Activated CD4-positive, alpha-beta T cell treated with anti-CD3 and anti-CD28 coated beads, Interleukin-2, amount 50 U/mL, for 16 hours (primary cell): ENCODE data around the gene CELSR1.
"Not testable (repeated sequence)": the region's sequence is repeated elsewhere in the genome, so short reads cannot be mapped to it uniquely, and the experiment has no call there.

Source experiments
- DNase-seq: peaks from one replicate; pipeline ENCODE4 v3.0.0-alpha.2; 2020

Gene CELSR1

DNA sequence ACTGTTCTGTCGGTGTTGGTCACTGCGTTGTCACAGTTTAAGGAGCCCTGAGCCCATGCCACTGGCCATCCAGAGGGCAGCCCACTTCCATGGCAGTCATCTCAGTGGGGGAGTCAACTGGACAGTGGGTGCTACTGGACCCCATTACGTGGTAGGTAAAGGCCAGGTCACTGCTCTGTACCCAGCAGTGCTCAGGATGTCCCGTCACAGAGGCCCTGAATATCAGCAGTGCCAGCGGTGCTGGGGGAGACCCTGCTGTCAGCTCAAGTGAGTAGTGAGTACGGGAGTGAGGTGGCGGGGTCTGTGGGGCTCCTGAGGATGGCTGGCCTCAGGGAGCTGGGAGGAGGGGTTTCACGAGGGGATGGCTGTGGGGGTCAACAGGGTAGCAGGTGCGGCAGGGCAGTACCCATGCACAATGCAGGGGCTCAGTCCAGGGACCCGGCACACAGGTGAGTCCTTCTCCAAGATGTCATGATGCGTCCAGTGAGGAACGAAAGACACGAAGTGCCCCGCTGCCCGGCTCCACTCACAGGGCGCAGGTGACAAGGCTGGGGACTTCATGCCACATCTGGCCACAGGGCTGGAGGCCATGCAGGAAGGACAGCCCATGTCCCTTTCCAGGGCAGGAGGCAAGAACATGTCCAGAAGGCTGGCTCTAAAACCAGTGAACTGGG, 27.9 kb downstream of the CELSR1 start:
- DNase-seq: no peak

DNA sequence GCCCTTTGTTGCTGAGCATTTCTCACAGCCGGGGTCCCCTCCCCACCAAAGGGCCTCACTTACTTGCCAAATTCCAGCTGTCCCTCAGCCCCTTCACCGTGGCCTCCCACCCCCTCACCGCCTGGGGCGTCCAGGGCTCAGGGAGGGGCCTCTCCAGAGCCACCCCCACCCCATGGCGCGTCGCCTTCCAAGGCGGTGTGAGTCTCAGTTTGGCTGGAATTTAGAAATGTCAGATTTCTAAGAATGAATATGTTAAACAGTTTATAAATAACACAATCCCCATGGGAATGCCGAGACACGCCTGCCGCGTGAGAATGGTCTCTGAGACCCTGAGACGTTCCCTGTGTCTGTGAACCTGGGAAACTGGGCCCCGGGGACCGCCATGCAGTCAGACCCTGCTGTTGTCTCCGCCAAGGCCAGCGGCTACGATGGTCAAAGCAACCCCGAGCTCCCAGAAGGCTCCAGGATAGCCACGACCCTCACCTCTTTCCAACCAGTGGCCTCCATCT, 28.9 kb downstream of the CELSR1 start:
- no peak for DNase-seq

DNA sequence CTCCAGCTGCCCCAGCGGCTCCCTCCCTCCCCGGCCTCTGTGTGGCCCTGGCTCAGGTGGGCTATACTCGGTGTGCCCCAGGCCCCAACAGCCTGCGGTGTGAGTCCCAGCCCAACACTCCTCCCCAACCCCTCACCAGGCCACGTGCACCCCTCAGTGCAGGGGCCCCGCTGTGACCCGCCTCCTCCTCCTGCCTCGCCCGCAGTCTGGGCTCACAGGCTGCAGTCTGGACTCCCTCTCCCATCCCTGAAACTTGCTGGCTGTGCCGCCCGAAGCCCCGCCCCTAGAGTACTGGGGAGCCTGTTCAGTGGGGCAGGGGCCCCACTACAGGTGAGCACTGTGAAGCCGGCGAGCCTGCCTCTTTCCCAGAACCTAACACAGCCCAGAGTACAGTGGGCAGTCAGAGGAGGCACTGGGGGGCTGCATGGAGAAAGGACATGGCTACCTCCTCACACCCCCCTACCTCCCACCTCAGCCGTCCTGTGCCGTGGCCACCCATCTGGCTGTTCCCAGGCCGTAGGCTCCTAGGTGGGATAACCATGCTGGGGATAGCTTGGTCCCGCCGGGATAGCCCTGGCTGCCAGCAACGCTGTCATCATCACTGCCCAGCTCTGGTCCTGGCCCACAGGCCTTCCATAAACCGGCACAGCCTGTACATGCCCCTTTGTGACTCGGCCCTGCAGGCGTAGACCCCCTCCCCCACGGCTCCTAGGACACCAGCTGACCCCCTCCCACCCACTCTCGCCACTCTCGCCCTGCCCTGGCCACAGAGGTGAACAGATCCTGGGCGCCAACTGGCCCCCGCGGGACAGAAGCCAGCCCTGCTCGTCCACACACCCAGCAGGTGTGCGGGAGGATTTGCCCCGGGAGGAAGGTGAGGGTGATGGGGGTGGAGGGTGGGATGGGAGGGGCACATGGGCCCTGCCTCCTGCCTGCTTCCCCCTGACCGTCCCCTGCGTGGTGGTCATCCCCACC, 29.7 kb downstream of the CELSR1 start:
- no peak for DNase-seq

DNA sequence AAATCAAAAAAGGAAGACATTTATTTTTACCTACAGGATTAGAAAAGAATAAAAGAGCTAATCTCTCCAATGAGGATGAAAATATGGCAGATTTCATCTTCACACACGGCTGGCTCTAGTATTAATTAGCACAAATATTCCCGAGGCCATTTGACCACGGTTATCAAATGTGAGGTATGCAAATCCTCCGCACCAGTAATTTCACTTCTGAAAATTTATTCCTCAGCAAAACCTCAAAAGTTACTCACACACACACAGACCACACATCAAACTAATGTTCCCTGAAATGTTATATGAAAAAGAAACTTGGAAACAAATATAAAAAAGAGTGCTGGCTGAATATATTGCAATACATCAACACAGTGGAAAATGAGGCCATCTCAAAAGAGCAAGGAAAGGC, 32.8 kb downstream of the CELSR1 start:
- DNase-seq: no peak

DNA sequence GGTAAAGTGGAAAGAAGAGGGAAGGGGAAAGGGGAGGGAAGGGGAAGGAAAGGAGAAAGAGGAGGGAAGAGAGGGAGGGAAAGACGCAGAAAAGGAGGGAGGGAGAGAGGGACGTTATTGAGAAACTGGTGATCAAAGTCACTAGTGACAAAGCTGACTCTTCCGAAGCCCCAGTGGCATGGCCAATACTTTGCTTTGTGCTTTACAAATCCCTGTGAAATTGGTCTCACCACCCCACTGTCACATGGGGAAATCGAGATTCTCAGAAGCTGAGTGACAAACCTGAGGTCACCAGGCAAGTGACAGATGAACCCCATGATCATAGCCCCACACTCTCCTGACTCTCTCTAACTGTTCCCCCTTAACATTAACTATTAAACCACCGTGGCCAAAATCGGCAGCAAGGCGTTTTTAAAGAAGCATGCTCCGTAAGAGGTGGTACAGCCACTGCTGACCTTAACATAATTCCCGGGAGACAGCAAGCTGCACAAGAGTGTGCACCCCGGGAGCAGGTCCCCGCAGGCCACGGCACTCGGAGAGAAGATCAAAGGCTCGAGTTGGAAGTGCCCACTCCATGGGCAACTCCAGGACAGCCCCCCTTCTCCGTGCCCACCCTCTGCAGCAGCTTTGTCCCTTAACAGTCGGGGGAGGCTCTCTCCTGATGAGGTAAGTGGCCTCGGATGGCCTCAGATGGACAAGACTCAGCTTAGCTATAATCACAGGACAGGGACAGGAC, 34.8 kb downstream of the CELSR1 start:
- DNase-seq: no peak

DNA sequence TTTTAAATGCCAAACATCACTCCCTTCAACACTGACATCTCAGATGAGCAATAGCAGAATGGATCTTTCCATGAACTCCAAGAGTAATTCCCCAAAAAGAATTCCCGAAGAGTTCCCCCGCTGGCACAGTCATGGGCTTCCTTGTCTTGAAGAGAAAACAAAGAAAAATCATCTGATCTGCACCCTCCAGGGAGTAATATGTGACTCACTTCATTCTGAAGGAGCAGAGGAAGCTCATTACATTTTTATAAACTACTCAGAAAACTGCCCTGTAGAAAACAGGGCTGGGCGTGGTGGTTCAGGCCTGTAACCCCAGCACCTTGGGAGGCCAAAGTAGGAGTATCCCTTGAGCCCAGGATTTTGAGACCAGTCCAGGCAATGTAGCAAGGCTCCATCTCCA, 35.7 kb downstream of the CELSR1 start:
- DNase-seq: no peak

DNA sequence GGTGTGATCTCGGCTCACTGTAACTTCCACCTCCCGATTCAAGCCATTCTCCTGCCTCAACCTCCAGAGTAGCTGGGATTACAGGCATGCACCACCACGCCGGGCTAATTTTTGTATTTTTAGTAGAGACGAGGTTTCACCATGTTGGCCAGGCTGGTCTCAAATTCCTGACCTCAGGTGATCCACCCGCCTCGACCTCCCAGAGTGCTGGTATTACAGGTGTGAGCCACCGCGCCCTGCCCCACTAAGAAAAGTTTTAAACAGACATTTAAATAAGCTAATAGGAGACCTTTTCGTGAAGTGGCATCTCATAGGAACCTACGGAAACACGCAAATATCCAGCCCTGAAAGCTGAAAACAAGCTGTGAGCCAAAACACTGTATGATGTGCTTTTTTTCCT, 36.2 kb downstream of the CELSR1 start:
- DNase-seq: not testable (repeated sequence)

DNA sequence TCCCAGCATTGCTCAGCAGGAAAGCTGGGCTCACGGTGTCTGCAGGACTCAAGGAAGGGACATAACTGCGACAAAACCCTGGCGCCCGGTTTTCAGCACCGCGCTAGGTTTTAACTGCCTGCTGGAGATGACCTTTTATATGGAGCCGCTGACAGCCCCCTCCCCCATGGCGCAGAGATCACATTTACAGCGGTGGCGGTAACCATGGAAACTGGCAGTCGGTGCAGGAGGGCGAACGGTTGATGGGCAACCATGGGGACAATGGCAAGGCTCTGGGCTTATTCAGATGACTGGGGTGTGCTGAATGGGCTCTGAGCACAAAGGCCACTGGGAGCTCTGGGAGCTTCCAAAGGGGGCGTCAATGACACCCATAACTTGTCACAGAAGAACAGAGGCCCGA, 37.2 kb downstream of the CELSR1 start:
- no peak for DNase-seq

DNA sequence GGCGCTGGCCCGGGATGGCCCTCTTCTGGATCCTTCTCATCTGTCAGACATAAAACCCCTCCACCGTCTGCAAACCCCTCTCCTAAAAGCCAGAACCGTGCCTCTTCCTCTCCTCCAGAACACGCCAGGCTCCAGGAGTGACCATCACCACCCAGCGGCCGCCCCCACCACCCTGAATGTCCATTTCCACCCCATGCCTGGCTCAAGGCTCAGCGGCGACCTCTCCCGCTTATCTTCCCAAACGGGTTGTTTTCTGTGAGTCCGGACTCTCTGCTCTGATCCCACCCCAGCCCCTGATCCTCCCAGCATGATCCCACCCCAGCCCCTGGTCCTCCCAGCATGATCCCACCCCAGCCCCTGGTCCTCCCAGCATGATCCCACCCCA, 37.6 kb downstream of the CELSR1 start:
- no peak for DNase-seq

DNA sequence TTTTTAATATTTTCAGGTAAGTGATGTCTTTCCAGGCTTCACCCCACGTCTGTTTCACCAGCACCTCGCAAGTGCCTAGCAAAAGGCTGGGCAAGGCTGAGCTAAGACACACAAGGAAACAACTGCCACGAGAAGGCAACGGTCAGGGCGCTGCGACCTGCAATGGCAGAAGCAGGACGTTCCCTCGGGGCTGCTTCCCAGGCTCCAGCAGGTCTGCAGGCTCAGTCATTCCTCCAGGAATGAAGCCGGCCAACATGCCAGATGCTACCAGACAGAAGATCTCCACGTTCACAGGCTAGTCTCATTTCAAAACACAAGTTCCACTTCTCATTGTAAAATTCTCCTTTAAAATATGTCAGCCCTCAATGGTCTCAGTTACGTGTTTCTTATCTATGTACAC, 45.5 kb downstream of the CELSR1 start:
- no peak for DNase-seq

DNA sequence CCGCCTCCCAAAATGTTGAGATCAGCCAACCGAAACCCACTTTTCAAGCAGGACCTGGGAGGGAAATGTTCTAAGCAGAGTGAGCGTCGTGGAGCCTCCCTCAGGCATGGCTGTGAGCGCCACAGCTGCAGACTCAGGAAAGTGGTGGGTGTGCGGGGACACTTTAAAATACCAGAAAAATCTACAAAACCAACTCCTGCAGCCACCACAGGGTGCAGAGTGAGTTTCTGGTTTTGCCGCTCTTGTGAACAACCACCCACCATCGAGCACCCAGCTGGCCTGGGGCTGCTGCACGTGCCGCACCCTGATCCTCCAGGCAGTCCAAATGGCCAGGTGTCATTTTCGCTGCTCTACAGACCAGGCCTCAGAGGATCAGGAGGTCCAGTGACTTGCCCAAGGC, 46.9 kb downstream of the CELSR1 start:
- DNase-seq: no peak

DNA sequence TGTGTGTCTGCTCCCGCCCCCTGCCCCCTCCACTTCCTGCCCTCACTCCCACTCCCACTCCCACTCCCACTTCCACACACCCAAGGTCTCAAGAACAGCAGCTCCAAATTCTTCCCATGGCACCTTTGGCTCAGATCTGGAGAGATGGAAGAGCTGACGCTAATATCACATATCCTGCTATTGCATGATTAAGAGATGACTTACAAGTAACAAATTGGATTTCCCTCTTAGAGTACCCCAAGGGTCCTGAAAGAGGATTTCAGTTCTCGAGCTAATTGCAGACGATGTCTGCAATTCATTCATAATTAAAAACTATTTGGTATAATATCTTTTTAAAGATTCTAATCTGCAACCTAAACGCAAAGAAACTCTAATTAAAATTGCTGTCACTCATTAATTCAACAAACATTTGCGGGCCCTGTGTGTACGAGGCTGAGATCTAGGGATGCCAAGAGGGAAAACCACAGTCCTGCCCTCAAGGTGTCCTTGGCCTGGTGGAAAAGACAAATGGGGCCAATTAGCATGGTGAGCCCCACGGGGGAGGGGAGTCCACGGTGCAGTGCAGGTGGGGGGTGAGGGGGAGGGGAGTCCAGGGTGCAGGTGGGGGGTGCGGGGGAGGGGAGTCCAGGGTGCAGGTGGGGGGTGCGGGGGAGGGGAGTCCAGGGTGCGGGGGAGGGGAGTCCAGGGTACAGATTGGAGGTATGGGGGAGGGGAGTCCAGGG, 50.3 kb downstream of the CELSR1 start:
- DNase-seq: no peak

DNA sequence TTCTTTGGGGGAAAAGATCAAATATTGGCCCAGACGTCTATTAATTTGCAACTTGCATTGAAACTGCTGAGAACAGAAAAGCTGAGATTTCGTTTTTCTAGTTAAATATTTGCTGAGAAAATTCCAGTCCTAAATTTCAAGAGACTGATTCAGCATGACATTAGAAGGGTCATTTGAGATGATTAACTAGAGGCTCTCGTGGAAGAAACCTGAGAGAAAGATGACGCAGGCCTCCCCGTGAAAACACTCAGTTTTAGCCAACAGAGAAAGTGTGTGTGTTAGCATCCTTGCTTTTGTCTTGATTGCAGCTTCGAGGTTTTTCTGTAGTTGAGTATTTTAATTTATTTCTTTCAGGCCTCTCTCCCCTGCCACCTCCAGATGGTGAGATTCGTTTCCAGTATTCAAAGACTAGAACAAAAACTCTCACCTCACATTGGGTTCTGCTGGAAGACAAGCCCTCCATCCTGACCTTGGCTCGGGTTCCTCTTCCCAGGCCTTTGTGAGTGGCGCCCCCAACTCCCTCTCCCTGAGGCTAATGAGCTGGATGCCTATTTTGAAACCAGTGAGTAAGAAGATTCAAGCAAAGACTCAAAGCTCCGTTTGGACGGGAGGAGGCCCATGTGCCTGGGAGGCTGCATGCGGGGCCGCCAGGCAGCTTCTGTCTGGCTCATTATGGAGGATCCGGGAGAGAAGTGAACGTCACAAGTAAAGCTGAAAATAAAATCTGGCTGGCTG, 52.4 kb downstream of the CELSR1 start:
- no peak for DNase-seq

DNA sequence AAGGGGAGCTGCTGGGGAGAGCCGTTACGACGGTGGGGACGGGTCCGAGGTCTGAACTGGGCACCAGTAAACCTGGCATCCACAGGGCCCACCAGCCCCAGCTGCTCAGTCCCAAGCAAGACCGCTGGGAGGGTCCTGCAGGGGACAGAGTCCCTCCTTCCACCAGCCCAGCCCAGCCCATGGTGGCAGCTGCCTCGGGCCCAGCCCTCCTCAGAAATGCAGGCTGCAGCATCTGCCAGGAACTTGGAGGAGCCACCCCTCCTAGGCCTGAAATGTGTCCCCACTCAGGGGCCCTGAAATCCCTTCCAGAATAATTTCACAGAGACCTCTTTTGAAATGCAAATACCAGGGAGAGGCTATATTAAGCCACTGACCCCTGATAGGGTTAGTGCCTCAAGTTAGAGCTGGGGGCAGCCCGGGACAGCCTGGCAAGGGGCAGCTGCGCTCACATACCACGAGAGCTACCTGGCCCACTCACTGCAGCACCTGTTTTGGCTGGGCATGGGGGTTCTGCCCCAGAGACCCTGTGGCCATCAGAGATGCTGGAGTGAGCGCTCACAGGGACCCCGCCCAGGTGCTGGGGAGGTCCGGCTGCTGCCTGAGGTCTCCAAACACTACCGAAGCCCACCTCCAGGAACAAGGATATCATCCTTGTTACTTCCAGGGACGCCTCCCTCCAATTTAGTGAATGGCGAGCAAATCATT, 53.1 kb downstream of the CELSR1 start:
- DNase-seq: no peak

DNA sequence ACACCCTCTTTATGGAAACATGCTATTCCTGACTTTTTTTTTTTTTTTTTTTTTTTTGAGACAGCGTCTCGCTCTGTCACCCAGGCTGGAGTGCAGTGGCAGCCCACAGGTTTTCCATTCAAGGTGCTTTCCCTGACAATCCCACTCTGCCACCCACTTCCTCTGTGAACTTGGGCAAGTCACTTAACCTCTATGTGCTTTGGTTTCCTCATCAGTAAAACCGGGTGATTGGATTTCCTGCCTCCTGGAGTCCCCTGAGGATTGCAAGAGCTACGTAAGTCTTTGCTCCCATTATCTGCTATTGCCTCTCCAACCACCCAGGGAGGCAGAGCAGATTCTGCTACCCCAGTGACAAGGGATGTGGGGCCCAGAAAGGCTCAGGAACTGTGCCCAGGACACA, 54.1 kb downstream of the CELSR1 start:
- no peak for DNase-seq

DNA sequence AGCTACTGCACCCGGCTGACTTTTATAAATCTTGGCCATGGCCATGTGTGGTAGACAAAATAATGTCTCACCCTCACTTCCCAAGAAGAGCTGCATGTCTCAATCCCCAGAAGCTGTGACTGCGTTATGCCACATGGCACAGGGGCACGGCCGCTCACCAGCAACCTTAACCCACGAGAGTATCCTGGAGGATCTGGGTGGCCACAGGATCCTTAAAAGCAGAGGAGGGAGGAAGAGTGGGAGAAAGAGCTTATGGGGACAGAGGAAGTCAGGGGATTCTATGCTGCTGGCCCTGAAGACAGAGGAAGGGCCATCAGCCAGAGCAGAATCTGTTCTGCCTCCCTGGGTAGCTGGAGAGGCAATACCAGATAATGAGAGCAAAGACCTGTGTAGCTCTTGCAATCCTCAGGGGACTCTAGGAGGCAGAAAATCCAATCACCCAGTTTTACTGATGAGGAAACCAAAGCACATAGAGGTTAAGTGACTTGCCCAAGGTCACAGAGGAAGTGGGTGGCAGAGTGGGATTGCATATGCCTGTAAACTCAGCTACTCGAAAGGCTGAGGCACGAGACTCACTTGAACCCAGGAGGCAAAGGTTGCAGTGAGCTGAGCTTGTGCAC, 55.3 kb downstream of the CELSR1 start:
- no peak for DNase-seq

DNA sequence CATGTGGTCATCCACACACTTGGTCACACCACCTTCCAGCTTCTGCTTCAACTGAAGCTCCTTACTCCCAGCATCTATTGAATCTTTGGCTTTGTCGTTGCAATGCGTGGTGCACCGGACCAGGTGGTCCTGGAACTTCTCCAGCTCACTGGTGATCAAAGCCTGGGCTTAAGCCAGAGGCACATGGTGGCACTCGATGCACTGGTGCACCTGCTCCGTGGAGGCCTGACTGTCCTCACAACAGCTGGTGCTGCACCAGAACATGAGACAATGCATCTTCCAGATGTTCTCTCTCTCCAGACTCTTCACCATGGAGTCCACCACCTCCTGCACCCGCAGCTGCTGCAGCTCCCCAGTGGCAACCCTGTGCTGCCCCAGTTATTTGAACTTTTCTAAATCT, 56.0 kb downstream of the CELSR1 start:
- no peak for DNase-seq

DNA sequence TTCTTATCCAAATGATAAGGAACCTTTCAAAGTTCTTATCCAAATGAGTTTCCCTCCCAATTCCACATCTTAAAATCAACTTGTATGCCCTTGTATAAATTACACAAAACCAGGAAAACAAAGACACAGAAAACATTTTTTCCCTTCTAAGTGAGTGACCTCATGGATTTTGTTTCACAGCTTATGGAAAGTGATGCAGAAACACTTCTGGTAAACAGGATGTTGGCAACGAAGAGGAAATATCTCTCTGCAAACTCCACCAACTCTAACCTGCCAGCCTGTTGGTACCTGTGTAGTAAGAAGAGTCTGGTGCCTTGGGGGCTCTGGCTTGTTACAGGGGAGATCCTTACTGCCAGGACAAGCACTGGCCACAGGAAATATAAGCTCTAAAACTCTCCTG, 57.0 kb downstream of the CELSR1 start:
- DNase-seq: no peak

DNA sequence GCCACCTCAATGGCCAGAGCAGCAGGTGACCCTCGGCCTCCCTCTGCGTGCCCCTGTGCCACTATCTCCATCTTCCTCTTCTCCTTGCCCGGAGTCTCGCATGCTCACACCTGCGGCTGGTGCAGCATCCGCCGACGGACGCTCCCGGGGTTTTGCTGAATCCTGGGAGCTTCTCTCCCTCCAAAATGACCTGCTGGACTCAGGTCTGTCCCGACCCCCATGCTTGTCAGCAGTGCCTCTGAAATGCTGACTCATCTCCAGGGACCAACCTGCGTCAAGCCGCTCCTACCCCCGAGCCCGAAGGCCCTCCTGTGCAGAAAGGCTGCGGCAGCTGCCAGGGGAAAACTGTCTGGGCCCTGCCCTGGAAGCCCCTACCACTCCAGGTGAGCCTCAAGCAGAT, 58.4 kb downstream of the CELSR1 start:
- DNase-seq: no peak

DNA sequence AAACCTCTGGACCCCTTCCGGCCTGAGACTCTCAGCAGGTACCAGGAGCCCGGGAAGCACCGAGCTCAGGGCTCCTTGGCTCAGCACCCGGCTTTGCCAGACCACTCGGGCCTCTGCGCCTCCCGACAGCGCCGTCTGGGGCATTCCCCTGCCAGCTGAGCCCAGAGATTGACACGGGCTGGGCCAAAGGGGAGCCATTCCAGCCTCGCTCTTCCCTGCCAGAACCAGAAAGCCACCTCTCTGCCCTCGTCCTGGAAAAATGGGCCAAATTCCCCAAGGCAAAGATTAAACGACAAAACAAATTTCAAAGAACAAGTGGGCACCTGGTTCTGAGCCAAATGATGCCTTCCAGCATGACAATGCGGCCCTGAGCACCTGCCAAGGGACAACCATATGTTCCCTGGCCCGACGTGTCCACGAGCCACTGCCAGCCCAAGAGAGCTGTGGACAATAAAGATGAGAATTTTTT, 59.3 kb downstream of the CELSR1 start:
- DNase-seq: no peak

DNA sequence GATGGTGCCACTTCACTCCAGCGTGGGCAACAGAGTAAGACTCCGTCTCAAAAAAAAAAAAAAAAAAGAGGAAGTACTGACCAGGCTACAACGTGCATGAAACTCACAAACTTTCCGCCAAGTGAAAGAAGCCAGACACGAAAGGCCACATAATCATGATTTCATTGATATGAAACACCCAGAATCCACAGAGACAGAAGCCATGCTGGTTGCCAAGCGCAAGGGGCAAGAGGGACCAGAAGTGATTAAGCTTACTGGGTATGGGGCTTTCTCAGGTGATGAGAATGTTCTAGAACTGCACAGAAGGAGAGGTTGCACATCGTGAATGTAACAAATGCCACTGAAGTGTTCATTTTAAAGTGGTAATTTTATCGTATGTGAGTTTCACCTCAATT, 60.9 kb downstream of the CELSR1 start:
- DNase-seq: no peak
